ENCODE results near the gene RCN2.

DNA sequence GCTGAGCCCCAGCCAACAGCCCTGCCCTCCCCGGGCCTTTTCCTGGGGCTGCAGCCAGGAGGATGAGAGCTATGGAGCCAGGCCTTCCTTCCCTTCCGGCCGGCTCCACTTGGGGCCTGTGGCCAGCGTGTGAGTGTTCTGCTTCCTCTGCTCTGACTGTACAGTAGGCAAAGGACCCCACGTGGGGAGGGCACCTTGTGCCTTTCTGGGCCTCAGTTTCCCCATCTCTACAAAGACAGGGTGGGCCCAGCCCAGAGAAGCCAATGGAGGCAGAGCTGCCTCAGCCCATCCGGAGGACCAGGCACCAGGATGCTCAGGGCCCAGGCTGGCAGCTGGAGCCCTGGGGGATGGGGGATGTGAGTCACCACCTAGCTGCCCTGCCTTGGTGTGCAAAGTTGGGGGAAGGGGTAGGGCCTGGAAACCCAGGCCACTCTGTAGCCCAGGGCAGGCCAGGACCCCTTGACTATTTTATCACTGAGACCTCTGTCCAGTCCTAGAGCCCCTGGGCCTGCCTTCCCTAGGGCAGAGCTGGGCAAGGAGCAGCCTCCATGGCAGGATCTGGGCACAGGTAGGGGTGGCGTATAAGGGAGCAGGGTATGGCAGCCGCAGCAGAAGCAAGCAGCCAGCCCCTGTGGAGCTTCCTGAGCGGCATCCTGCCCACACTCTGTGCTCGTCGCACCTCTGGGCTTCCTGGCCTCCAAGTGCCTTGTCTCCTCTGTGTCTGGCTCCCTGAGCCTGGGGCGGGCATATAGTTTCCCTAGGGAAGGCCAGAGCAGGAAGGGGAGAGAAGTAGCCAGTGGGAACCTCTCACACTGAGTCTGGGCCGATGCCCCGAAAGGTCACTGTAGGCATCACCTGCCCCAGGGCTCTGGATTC, 65.2 kb downstream of the RCN2 start:
- TF ChIP-seq GABPA (IDR thresholded peaks at IDR 0.05; ENCODE audit: borderline replicate concordance, insufficient read depth, low read length), result no peak
- TF ChIP-seq, protein P1, sequence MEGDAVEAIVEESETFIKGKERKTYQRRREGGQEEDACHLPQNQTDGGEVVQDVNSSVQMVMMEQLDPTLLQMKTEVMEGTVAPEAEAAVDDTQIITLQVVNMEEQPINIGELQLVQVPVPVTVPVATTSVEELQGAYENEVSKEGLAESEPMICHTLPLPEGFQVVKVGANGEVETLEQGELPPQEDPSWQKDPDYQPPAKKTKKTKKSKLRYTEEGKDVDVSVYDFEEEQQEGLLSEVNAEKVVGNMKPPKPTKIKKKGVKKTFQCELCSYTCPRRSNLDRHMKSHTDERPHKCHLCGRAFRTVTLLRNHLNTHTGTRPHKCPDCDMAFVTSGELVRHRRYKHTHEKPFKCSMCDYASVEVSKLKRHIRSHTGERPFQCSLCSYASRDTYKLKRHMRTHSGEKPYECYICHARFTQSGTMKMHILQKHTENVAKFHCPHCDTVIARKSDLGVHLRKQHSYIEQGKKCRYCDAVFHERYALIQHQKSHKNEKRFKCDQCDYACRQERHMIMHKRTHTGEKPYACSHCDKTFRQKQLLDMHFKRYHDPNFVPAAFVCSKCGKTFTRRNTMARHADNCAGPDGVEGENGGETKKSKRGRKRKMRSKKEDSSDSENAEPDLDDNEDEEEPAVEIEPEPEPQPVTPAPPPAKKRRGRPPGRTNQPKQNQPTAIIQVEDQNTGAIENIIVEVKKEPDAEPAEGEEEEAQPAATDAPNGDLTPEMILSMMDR (IDR thresholded peaks at IDR 0.05; ENCODE audit: control extremely low read depth in 1 of 3, insufficient read depth in 1 of 3, low read depth in 1 of 3, low read length in 3 of 3), result no peak
- no peak for TF ChIP-seq NRF1 (IDR thresholded peaks at IDR 0.05; ENCODE audit: low read depth, low read length)
- no peak for TF ChIP-seq POLR2A (IDR thresholded peaks at IDR 0.05; ENCODE audit: control extremely low read depth in 1 of 2, low read depth in 2 of 2, low read length in 2 of 2)
- no peak for TF ChIP-seq POLR2AphosphoS5 (IDR thresholded peaks at IDR 0.05; ENCODE audit: low read depth, low read length)
- no peak for TF ChIP-seq RAD21 (IDR thresholded peaks at IDR 0.05 in 1 of 2, conservative IDR thresholded peaks at IDR 0.05 in 1 of 2; ENCODE audit: low read depth in 2 of 2, low read length in 2 of 2)
- no peak for TF ChIP-seq SIN3A (conservative IDR thresholded peaks at IDR 0.05 in 1 of 2, IDR thresholded peaks at IDR 0.05 in 1 of 2; ENCODE audit: low read depth in 1 of 2, low read length in 2 of 2)
- no peak for TF ChIP-seq BCL11A (IDR thresholded peaks at IDR 0.05; ENCODE audit: low read depth in 2 of 2, low read length in 2 of 2)
- no peak for TF ChIP-seq PHF8 (conservative IDR thresholded peaks at IDR 0.05; ENCODE audit: low read depth, low read length)
- TF ChIP-seq RNF2 (IDR thresholded peaks at IDR 0.05; ENCODE audit: borderline replicate concordance, low read depth, low read length, missing control alignments, poor library complexity, severe bottlenecking), result no peak
- no peak for TF ChIP-seq SIRT6 (IDR thresholded peaks at IDR 0.05; ENCODE audit: low read length)
- no peak for TF ChIP-seq EGR1 (IDR thresholded peaks at IDR 0.05; ENCODE audit: borderline replicate concordance, low read depth, low read length)

Measured in H1 (cell line).